Spleen (tissue), 11 donors: ENCODE measurements around the gene SDHAF4. TPM values are rescaled to one million over a fixed set of nuclear protein-coding genes. Genes with fewer than 3 reads are reported as not detected.

Source experiments
- DNase-seq: peaks from one replicate; pipeline ENCODE4 v3.0.0-alpha.2; 2020
- H3K27ac ChIP-seq, 8 donors: fragments of 200-600 bp; sonication (generic) in 7 of 8; 1 replicate in 4 of 8; 2 replicates in 4 of 8; pipeline versions ENCODE4 v1.5.0 to v1.8.0; 2016 to 2021; ENCODE audit warnings: inconsistent platforms in 4 of 8, mild to moderate bottlenecking in 4 of 8, moderate library complexity in 1 of 8
- H3K27me3 ChIP-seq, 7 donors: fragments of 200-600 bp; sonication (generic) in 6 of 7; replicated peaks in 1 of 7; 1 replicate in 4 of 7; 2 replicates in 3 of 7; pipeline versions ENCODE4 v1.5.0 to v1.8.0; 2016 to 2021; ENCODE audit warnings: inconsistent platforms in 3 of 7, mild to moderate bottlenecking in 1 of 7
- H3K36me3 ChIP-seq, 6 donors: fragments of 200-600 bp; sonication (generic) in 5 of 6; 1 replicate in 4 of 6; 2 replicates in 2 of 6; pipeline versions ENCODE4 v1.5.0 to v1.8.0; 2016 to 2021; ENCODE audit warnings: inconsistent platforms in 2 of 6
- H3K4me1 ChIP-seq, 6 donors: fragments of 200-600 bp; sonication (generic) in 5 of 6; 1 replicate in 3 of 6; 2 replicates in 3 of 6; pipeline versions ENCODE4 v1.5.0 to v1.8.0; 2016 to 2021; ENCODE audit warnings: inconsistent platforms in 3 of 6
- H3K4me3 ChIP-seq, 8 donors: fragments of 200-600 bp; sonication (generic) in 7 of 8; 1 replicate in 4 of 8; 2 replicates in 4 of 8; pipeline versions ENCODE4 v1.5.0 to v1.8.0; 2016 to 2021; ENCODE audit warnings: inconsistent platforms in 4 of 8, mild to moderate bottlenecking in 4 of 8, moderate library complexity in 2 of 8
- H3K9me3 ChIP-seq, 8 donors: fragments of 200-600 bp; sonication (generic) in 7 of 8; 1 replicate in 4 of 8; 2 replicates in 4 of 8; pipeline versions ENCODE4 v1.5.0 to v1.8.0; 2016 to 2021; ENCODE audit warnings: inconsistent platforms in 4 of 8
- POLR2A ChIP-seq, 3 donors: fragments of 450-650 bp; IDR thresholded peaks; one replicate each; pipeline ENCODE4 v1.5.1; 2017; ENCODE audit warnings: antibody characterized with exemption in 3 of 3, mild to moderate bottlenecking in 1 of 3
- POLR2AphosphoS5 ChIP-seq, 3 donors: sonication (generic); formaldehyde crosslinking; IDR thresholded peaks; one replicate each; pipeline ENCODE4 v1.5.1; 2017; ENCODE audit warnings: antibody characterized with exemption in 3 of 3
- WGBS, 5 donors: extraction: QIAGEN DNeasy Blood & Tissue Kit in 3 of 5; methylation state at CpG; one replicate each; pipeline versions ENCODE4 v1.1.5 to v1.1.7; 2013 to 2018; 5-methylcytosine and 5-hydroxymethylcytosine counted together
- intact Hi-C: fragments of 100-400 bp; cut with DNase I; formaldehyde crosslinking; loops from one replicate; pipeline ENCODE4 v1.15.0; 2023; ENCODE audit warnings: low total_unique reads
- polyA plus RNA-seq, 3 donors: library from polyadenylated mRNA; stranded (reverse); fragments of 200-250 nt; gene quantifications; one replicate each; pipeline ENCODE4 v1.2.1, GENCODE V29; 2013
- total RNA-seq, 7 donors: library from RNA; depleted of rRNA in 3 of 7; stranded (reverse); fragments of >200 nt in 3 of 7; fragmentation: NEBNext Ultra II Directional in 4 of 7; extraction: Animal tissue kit (Norgen Biotek cat#: 25700) in 4 of 7; gene quantifications; one replicate each; pipeline versions ENCODE4 v1.1.0 to v1.2.1, GENCODE V29; 2016 to 2021
- TF ChIP-seq, protein P1 (sequence below), 11 experiments: fragments of 200-600 bp in 7 of 11; fragments of 450-650 bp in 4 of 11; sonication (generic) in 4 of 11; IDR thresholded peaks in 8 of 11; conservative IDR thresholded peaks in 3 of 11; 1 replicate in 7 of 11; 2 replicates in 4 of 11; pipeline versions ENCODE4 v1.4.0 to v1.8.0; 2016 to 2021; ENCODE audit warnings: antibody characterized with exemption in 11 of 11, inconsistent platforms in 4 of 11, mild to moderate bottlenecking in 1 of 11
- donor health status: healthy with polysubstance abuse.
- donor health status: DM: no; HTN: no; CAD: no; lungs with moderate emphysema.
- donor health status: DM: no; HTN: no; CAD: no.
- donor health status: Bipolar disorder and iron deficiency.
- donor health status: healthy.
- donor health status: DM: no; HTN: no; CAD: no.
- donor health status: DM: yes; HTN: yes; CAD: no.

The SDHAF4 gene
- total and polyA plus RNA-seq, 10 donors: 2.7 to 12.8 (median 8.0) TPM

DNA sequence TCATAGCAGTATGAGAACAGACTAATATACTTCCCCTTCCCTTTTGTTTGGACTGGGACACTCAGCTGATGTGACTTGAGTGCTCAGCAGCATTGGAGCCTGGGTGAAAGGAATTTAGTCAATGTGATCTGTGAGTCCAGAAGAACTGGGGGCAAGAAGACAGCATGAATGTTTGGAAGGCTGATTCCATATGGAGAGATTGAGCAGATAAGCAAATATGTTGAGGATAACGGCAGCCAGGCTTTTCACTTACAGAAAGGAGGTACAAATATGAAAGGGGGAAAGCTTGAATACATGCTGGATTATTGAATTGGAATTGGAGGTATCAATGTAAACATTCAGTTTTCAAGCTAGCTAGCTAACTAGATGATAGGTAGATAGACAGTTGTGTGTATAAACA lies 63.2 kb downstream of the SDHAF4 start:
- WGBS, 5 donors: 72 to 94% (median 83%) methylated on average over 1 of the region's 1 CpG
- Histone ChIP-seq H3K4me1 (no peaks in the 10 kb centered on the region), H3K9me3 (peaks cover 0 to 5% (median 0%) of the 10 kb centered on the region in 8 donors), H3K36me3 (no peaks in the 10 kb centered on the region), H3K27ac (no peak overlapping the region), H3K4me3 (no peak overlapping the region), H3K27me3 (no peaks in the 10 kb centered on the region)
- no peak for TF ChIP-seq POLR2A (IDR thresholded peaks at IDR 0.05)
- DNase-seq: no peak
- intact Hi-C loops: no loop called here

DNA sequence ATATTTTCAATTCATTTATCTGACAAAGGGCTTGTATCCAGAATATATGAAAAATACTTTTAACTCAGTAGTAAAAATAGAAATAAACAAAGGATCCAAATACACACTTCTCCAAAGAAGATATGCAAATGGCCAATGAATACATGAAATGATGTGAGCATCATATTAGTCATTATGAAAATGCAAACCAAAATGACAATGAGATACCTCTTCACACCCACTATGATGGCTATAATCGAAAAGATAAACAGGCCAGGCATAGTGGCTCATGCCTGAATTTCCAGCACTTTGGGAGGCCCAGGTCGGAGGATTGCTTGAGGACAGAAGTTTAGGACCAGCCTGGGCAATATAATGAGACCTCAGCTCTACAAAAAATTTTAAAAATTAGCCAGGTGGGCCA lies 67.1 kb downstream of the SDHAF4 start:
- no peak overlapping the region for H3K27ac ChIP-seq
- no peak overlapping the region for H3K4me3 ChIP-seq
- 61 to 88% (median 69%) methylated on average over 2 of the region's 2 CpGs for WGBS, 5 donors
- no peaks in the 10 kb centered on the region for H3K4me1 ChIP-seq
- no peaks in the 10 kb centered on the region for H3K36me3 ChIP-seq
- H3K9me3 ChIP-seq: no peaks in the 10 kb centered on the region
- H3K27me3 ChIP-seq: no peaks in the 10 kb centered on the region
- no peak for DNase-seq
- no peak for TF ChIP-seq POLR2A (IDR thresholded peaks at IDR 0.05)
- no peak for TF ChIP-seq POLR2AphosphoS5 (IDR thresholded peaks at IDR 0.05)
- TF ChIP-seq, protein P1, sequence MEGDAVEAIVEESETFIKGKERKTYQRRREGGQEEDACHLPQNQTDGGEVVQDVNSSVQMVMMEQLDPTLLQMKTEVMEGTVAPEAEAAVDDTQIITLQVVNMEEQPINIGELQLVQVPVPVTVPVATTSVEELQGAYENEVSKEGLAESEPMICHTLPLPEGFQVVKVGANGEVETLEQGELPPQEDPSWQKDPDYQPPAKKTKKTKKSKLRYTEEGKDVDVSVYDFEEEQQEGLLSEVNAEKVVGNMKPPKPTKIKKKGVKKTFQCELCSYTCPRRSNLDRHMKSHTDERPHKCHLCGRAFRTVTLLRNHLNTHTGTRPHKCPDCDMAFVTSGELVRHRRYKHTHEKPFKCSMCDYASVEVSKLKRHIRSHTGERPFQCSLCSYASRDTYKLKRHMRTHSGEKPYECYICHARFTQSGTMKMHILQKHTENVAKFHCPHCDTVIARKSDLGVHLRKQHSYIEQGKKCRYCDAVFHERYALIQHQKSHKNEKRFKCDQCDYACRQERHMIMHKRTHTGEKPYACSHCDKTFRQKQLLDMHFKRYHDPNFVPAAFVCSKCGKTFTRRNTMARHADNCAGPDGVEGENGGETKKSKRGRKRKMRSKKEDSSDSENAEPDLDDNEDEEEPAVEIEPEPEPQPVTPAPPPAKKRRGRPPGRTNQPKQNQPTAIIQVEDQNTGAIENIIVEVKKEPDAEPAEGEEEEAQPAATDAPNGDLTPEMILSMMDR (IDR thresholded peaks at IDR 0.05 in 8 of 11, conservative IDR thresholded peaks at IDR 0.05 in 3 of 11): no peak
- intact Hi-C loops: no loop called here

DNA sequence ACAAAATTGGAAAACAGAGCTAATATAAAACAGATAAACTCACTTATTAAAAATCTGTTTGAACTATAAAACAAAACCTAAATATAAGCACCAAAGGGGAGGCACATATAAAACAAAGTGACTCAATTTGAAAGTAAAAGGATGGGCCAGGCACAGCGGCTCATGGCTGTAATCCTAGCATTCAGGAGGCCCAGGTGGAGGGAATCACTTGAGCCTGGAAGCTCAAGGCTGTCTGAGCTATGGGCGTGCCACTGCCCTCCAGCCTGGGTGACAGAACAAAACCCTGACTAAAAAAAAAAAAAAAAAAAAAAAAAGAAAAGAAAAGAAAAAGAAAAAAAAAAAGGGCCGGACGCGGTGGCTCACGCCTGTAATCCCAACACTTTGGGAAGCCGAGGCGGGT lies 69.9 kb downstream of the SDHAF4 start:
- no peak overlapping the region for H3K4me3 ChIP-seq
- no peaks in the 10 kb centered on the region for H3K27me3 ChIP-seq
- no peaks in the 10 kb centered on the region for H3K9me3 ChIP-seq
- TF ChIP-seq POLR2AphosphoS5 (IDR thresholded peaks at IDR 0.05) (no peak), POLR2A (IDR thresholded peaks at IDR 0.05) (no peak)
- TF ChIP-seq, protein P1 (IDR thresholded peaks at IDR 0.05 in 8 of 11, conservative IDR thresholded peaks at IDR 0.05 in 3 of 11): no peak
- H3K4me1 ChIP-seq: no peaks in the 10 kb centered on the region
- H3K36me3 ChIP-seq: no peaks in the 10 kb centered on the region
- intact Hi-C loops: no loop called here
- no peak overlapping the region for H3K27ac ChIP-seq
- 86 to 96% (median 91%) methylated on average over 8 of the region's 8 CpGs for WGBS, 5 donors
- no peak for DNase-seq

DNA sequence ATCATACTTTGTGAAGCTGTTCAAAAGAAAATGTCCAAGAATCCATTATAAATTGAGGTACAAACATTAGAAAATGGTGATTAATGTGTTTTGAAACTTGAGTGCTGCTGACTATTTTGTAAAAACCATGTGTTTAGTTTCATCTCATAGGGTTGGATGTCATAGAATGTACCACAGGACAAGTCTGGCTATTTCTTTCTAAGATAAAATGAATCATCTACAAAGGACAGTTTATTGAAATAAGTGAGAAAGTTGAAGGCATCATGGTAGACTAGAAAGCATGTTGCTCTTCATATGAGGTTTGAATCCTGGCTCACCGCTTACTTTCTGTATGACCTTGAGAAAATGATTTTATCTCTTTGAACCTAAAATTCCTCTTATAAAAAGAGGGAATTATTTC lies 71.7 kb downstream of the SDHAF4 start:
- no peak for TF ChIP-seq POLR2A (IDR thresholded peaks at IDR 0.05)
- TF ChIP-seq POLR2AphosphoS5 (IDR thresholded peaks at IDR 0.05): no peak
- TF ChIP-seq, protein P1 (IDR thresholded peaks at IDR 0.05 in 8 of 11, conservative IDR thresholded peaks at IDR 0.05 in 3 of 11): no peak
- intact Hi-C loops: no loop called here
- WGBS, 5 donors: 89 to 97% (median 93%) methylated on average over 1 of the region's 1 CpG
- Histone ChIP-seq H3K36me3 (no peaks in the 10 kb centered on the region), H3K9me3 (no peaks in the 10 kb centered on the region), H3K4me1 (no peaks in the 10 kb centered on the region), H3K4me3 (no peak overlapping the region), H3K27ac (no peak overlapping the region), H3K27me3 (no peaks in the 10 kb centered on the region)
- DNase-seq: no peak

Other genes starting within 250 kb of the SDHAF4 start
- 10 to 100 TPM; 14.8 to 33.0 (median 19.4) TPM for gene FAM135A, start 153.4 kb upstream of the SDHAF4 start, total RNA-seq
- 10 to 100 TPM in 1 of 3 donors, 1 to 10 TPM in 2; 7.6 to 10.2 (median 7.7) TPM for gene FAM135A, start 153.4 kb upstream of the SDHAF4 start, polyA plus RNA-seq
- gene SMAP1, start 101.0 kb downstream of the SDHAF4 start, total RNA-seq: 10 to 100 TPM; 16.8 to 28.2 (median 23.8) TPM
- 10 to 100 TPM; 12.0 to 12.6 (median 12.6) TPM for gene SMAP1, start 101.0 kb downstream of the SDHAF4 start, polyA plus RNA-seq